HG02938 (cell line): Measurements from ENCODE around the gene NECTIN3.
A peak's percentile ranks its signal among the peaks of the same experiment; 100 is the strongest.

Experiments used
- ATAC-seq: cut with Tn5 transposase; IDR thresholded peaks from one replicate; pipeline ENCODE4 v1.9.1; 2021; ENCODE audit warnings: mild to moderate bottlenecking, moderate library complexity; ENCODE audit not compliant: unreplicated experiment

NECTIN3 gene

DNA sequence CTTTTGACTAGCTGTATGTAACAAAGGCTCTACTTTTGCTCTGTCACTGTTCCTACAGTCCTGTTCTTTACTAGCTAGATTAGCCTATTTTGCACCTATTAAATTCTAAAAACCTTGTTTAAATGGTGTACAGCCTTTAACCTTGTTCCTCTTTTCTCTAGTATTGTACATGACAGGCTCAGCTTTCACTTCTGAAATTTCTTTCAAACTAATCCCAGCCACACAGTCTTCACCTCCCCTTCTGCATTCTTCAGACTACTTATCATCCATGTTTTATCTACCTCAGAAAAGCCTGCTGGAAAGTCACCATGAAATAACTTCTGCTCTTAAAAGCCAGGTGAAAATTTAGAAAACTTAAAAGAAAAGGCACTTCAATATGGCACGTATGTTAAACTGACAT lies 122.4 kb downstream of the NECTIN3 start:
- no peak for ATAC-seq

DNA sequence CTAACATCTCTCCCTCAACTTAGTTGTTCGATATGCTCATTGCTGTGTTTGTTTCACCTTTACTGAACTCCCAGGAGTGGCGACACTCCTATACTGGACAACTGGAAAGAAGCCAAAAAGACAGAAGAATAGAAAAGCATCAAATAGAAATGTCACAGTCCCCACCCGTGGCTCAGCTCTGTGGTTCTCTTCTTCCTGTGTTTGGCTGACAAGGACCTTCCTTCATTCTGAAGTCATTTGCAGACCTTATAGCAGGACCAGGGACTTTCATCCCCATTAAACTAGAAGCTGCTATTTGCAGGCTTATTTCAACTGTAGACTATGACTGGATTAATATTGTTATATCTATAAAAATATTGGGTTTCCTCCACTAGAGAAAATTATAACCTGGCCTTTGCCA lies 125.9 kb downstream of the NECTIN3 start:
- ATAC-seq = no peak

DNA sequence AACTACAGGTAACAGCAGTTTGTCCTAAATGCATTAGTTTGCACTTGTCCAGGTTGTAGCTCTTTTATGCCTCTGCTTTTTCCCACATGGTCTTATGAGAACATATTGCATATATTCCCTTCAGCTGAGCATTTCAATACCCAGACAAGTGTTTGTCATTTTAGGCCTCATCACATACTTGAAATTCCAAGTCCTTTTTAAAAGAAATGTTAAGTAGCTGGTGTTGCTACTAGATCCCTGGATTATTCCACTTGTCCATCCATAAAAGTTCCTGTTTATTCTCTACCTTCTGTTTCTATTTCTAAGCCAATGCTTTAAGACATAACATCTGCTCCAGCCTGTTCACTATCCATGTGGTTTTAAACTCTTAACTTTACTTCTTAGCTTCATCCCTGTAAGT lies 128.4 kb downstream of the NECTIN3 start:
- ATAC-seq = no peak

DNA sequence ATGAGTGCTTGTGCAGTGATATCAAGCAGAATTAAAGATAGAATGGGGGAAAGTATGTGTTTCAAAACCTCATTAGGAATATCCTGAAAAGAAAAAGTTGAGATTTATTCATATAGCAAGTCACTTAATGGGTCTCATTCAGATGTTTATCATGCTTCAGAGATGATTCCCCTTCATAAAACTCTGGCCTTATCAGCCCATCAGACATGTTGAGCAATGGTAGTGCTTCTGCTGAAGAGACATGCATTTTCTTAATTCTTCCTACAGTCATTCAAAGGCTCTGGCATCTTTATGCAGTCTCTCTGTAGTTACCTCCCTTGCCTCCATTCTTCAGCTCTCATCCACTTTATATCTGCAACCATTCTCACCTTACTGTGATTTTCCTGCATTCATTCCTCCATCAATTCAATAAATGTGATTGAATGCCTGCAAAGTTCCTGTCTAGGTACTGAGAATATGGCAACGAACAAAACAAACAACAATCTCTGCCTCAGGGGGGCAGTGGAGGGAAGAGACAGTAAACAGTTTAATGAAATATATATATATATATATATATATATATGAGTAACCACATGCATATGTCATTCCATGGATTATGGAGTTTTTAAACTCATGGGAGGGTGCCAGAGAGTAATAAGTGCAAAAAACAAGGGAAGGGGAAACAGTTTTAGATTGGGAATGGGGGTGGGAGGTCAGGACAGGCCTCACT lies 138.5 kb downstream of the NECTIN3 start:
- no peak for ATAC-seq

DNA sequence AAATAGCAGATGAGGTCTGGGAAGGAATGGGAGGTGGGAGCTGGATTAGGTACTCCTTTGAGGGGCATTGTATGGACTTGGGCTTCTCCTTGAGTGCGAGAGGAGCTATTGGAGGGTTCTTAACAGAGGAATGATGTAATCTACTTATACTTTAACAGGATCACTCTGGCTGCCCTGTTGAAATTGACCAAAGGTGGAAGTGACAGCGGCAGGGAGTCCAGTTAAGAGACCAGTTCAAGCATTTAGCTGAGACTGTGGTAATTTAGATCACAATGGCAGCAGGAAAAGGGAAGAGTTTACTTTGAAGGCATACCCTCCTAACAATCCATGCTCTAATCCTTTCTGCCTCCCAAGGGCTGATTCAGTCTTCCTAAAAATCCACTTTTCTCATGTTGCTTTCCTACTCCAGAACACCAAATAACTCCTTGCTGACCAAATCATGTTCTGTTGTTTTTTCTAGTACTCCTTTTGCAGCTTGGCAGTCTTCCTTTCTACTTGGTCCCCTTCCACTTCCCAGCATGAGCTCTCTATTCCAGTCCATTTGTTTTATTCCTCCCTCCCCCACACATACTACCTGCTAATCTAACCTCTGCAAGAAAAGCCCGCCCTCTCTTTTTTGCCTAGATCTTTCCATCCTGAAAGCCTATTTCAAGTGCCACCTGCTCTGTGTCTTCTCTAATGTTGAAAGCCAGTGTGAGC lies 139.4 kb downstream of the NECTIN3 start:
- ATAC-seq = no peak

DNA sequence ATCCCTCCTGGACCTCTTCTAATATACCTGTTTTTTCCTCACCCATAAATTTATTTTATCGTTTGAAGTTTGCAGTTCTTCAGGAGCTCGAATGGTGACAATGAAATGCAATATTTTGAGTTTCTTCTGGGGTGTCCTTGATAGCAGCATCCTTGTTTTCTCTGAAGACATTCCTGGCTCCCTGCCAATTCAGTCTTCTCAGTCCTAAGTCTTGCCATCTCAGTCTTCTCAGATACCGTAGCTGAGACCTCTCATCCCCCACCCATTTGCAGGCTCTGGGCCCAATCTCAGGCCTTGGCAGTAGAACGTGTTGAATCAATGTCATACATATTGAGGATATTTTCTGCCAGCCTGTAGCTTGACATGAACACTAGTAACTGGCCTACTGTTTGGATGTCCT lies 140.9 kb downstream of the NECTIN3 start:
- no peak for ATAC-seq

DNA sequence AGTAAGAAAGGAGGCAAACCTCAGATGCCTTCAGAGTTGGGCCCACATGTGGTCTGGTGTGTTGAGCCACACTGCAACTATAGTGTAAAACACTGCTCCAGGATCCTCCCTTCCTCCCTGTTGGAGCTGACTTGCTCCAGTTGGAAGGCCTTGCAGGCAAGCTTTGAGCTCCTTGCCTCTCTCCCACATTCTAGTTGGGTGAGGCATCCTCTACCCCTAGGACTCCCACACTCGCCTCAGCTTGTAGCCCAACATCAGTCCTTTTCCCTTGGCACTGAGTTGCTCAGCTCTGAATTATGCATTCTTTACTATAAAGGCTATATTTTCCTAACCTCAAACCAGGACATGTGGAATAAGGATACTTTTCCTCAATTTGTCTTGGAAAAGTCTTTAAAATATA lies 143.9 kb downstream of the NECTIN3 start:
- ATAC-seq = no peak

DNA sequence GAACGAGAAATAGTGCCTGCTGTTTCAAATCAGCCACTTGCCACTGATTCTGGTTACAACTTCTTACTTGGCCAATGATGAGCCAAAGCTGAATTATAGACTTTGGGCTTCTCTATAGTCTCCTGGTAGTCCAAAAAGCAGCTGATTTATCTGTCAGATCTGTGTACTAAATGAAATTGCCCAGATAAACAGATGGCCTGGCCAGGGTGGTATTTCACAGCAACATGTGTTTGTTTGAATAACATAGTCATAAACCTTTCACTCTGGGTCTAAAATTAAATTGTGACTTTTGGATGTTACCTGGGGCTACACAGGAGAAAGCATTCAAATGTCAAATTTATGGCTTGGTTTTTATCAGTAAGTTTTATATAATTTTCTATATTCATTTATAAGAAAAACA lies 147.0 kb downstream of the NECTIN3 start:
- ATAC-seq = no peak

DNA sequence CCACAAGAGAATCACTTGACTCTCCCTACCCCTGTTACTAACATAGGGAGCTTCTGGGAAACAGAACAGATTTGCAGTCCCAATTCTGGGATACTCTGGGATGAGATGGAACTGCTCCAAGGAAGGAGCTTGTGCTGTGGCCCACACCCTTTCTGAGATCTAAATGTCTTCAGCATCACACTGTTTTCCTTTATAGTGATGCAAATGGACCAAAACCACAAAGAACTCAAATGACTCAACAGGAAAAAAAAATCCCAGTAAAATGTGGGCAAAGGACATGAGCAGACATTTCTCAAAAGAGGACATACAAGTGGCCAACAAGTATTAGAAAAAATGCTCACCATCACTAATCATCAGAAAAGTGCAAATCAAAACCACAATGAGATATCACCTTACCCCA lies 155.6 kb downstream of the NECTIN3 start:
- no peak for ATAC-seq

DNA sequence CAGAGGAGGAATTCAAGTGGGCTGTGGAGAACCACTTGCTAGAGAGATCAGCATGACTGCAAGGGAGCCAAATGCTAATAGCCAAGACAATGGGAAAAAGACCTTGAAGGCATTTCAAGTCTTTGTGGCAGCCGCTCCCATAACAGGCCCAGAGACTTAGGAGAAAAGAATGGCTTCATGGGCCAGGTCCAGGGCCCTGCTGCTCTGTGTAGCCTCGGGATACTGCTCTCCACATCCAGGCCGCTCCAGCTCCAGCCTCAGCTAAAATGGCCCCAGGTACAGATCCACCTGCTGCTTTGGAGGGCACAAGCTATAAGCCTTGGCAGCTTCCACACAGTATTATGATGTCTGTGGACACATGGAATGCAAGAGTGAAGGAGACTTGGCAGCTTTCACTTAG lies 157.7 kb downstream of the NECTIN3 start:
- no peak for ATAC-seq

DNA sequence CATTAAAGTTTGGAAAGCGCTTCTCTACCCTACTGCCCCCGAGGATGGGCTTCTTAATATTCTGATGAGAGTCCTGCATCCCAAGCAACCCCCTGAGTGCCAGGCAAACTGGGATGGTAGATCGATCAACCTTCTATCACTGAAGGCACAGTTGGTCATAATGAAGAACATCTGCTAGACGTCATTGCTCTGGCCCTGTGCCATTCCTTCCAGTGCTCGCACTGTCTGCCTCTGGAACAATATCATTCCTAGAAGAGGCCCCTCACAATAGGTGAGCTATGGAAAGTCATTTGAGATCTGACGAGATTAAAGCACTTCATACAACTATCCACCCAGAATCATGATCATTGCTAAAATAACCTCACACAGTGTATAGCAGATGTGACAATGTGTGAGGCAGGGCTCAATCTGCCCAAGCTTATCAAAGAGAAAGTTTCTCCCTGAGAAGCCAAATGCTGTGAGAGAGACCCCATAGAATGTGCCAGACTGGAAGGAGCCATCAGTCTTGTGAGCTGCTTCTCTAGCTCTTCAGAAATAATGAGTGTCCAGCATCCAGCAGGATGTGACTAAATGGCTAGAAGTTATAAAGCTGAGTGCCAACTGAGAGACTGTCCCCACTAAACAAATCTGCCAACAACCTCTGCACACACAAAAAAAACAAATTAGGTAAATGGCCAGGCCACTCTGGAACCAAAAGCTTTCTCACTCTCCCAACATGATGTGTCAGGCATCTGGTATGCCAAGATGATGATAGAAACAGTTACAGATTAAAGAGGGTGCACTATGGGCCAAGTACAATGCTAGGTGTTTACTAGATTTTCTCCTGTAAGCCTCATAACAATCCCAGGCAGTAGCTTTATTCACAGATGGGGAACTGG lies 165.5 kb downstream of the NECTIN3 start:
- no peak for ATAC-seq

DNA sequence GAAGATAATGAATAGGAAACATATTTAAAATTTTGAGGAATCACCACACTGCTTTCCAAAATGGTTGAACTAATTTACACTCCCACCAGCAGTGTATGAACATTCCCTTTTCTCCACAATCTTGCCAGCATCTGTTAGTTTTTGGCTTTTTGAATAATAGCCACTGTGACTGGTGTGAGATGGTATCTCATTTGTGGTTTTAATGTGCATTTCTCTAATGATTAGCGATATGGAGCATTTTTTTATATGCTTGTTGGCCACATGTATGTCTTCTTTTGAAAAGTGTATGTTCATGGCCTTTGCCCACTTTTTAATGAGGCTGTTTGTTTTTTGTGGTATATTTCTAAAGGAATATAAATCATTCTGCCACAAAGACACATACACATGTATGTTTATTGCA lies 166.3 kb downstream of the NECTIN3 start:
- ATAC-seq = no peak

DNA sequence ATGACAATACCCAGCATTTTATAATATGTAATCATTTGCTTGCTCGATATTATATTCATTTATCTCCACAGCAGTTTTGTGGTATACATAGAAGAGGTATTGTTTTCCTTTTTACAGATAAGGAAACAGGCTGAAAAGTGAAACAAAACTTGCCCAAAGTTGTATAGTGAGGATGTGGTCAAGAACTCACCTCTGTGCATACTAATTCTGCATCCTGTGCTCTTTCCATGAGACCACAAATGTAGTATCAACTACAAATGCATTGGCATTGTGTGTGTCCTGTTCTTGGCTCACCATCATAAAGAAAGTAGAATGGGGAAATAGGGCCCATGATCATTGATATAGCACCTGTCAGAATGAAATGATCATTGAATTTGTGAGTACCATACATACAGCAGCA lies 167.3 kb downstream of the NECTIN3 start:
- peak; percentile 98 for ATAC-seq

DNA sequence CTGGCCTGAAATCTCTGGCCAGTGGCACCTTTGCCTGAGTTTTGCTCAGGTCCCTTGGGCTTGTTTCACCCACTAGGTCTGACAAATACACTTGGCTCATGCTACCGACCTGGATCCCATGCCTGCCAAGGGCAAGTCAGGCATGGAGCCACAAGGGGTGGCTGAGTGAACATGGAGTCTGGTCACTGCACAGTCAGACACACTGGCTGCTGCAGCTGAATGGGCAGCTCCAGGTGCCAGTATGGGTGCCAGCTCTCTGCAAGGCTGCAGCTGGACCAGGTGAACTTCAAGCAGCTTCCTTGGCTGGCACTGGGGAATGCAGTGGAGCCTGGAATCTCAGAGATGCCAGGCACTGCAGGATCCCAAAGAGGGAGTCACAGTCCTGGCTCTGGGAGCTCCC lies 170.3 kb downstream of the NECTIN3 start:
- no peak for ATAC-seq
